Hepatic stellate cell (primary cell): ENCODE results near the gene ALG14.
"Not testable (repeated sequence)": the region's sequence is repeated elsewhere in the genome, so short reads cannot be mapped to it uniquely, and the experiment has no call there.

Experiments
- DNase-seq: peaks from one replicate; pipeline ENCODE4 v3.0.0; 2011; ENCODE audit warnings: low spot score

ALG14 gene

GRCh38 chr1:95086949-95087533, 14.3 kb upstream of the ALG14 start:
- DNase-seq = peak; percentile 76

GRCh38 chr1:95085376-95085775, 12.6 kb upstream of the ALG14 start:
- DNase-seq = no peak

DNA sequence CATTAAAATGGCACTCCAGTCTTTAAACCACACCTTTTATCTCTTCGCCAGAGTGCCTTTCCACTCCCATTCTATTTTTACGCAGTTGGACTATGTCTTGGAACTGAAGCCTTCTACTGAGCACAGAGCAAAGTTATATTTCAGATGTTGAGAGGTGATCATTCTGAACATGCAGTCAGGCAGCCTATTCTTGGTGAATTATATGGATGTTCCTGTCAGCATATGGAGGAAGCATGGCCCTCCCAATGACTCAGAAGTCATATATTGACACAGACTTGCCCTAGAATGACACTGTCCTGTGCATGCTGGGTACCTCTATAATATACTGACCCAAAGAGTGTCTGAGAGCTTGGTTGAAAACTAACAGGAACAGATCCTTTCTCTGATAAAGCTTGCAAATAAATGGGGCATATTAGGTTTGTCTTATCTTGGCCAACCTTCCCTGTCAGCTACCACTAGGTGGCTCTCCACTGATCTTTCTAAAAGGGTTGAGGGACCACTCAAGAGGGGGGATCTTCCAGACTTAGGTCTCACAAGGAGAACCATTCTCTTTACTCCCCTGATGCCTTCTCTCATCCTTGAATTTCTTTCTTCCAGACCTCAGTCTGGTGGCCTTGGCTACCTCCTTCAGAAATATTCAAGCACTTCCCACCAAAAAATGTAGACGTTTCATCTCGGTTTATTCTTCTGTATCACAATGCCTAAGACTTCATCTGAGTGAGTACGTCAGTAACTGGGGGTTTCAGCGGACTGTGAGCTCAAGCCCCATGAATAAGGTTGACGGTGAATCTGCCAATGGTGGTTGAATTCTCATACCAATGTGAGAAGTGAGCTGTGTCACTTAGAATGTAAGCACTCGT, 11.8 kb upstream of the ALG14 start:
- no peak for DNase-seq

DNA sequence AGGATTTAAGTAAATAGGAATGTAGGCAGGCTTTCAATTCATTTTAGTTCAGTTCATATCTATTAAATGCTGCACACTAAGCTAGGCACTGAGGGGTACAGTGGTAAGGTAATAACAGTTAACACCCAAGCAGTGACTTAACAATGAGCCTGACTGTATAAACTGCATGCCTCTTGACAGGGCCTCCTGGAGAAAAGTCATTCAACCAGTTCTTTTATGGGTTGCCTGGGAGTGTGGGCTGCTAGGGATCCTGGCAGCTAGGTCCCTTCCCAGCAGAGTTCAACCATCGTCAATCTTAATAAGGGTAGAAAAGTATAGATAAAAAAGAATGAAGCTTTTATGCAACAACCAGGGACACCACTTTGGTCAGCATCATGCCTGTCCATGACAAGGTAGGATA, 8.1 kb upstream of the ALG14 start:
- no peak for DNase-seq

DNA sequence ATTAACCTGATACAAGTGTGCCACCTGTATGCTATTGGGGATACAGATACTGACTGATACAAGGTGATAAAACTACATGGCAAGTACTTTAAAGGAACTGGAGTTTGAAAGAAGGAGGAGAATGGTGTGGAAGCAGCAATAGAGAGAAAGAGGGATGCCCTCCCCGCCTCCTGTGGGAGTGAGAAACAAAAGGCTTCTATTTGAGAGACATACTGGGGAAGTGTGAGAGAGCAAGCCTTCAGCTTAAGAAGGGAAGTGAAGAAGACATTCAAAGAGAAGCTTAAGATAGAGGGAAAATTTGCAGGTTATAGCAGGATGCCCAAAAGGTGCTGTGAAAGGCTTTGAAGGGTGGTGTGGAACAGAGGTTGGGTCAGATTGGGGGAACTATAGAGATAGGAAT, 7.7 kb upstream of the ALG14 start:
- no peak for DNase-seq

- DNase-seq = no peak
Measured at GRCh38 chr1:95076034-95076433, 3.3 kb upstream of the ALG14 start.

DNA sequence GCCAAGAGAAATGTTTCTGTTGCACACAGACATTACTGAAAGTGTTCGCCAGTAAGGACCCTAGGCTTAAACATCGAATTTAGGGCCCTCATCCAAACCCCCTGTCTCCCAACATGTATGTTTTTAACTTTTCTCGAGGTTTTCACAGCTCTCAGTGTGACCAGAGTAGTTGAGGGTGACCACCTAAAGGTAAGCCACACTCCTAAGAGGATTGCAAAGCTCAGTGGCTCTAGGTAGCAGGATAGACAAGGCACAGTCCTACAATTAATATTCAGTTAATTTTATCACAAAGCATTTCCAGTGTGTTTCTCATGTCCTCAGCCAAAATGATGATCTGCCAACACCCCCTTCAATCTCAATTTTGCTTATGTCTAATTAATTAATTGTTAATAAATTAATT, 695 bp upstream of the ALG14 start:
- DNase-seq = no peak

DNA sequence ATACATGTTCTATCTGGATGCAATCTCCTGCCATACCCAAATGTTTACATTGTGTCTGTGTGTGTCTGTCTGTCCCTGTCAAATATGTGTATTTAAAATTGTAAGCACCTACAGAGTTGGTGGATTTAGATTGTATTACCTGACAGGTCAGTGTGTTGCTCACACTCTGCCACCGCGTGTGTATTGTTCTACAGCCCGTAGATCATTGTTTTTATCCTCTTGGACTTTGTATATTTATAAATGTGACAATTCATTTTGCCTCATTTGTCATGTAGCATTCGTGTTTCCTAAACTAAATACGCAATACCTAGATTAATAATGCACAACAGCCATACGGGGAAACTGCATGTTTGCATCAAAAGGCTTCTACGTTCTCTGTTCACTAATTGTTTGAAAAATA, 634 bp downstream of the ALG14 start:
- no peak for DNase-seq

DNA sequence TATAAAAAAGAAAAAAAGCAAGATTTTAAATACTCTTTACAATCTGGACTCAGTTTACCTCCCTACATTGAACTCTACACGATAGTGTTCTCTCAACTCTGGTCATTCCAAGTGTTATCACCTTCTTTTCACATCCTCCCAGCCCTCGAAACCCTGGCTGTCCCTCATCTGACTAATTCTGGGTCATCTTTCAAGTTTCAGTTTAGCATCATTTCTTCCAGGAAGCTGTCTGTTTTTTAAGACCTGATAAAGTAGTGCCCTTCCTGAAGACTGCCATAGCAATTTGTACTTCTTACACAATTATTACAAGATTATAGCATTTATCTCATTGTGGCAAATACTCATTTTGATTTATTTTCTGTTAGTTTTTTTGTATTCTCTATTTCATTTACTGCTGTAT, 1.2 kb downstream of the ALG14 start:
- no peak for DNase-seq

DNA sequence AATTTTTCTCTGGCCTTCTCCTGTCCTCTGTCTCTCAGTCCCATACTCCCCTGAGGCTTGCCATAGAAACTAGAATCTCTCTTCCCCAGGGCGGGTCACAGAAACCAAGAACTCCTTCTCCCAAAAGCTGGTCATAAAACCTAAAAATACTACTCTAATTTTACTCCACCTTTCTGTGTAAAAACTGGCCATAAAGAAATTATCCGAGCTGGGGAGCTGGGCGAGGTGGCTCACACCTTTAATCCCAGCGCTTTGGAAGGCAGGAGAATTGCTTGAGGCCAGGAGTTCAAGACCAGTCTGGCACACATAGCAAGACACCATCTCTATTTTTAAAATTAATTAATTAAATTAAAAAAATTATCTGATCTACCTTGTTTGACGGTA, 3.0 kb downstream of the ALG14 start:
- no peak for DNase-seq

- DNase-seq = no peak
Measured at GRCh38 chr1:95068956-95069709, 3.6 kb downstream of the ALG14 start.

DNA sequence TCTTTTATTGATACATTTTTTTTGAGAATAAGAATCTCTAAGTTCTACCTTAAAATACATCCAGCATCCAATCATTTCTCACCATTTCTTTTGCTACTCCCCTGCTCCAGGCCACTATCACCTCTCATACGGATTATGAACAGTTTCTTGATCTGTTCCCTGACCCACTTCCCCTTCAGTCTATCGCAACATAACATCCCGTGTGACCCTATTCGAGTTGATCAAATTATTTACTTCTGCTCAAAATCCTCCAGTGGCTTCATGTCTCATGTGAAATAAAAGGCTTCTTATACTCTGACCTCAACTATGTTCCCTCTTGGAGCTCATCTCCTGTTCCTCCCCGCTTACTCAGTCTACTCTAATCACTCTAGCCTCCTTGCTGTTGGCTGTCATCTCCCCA, 5.2 kb downstream of the ALG14 start:
- no peak for DNase-seq

- DNase-seq = no peak
Measured at GRCh38 chr1:95067062-95067461, 5.7 kb downstream of the ALG14 start.

DNA sequence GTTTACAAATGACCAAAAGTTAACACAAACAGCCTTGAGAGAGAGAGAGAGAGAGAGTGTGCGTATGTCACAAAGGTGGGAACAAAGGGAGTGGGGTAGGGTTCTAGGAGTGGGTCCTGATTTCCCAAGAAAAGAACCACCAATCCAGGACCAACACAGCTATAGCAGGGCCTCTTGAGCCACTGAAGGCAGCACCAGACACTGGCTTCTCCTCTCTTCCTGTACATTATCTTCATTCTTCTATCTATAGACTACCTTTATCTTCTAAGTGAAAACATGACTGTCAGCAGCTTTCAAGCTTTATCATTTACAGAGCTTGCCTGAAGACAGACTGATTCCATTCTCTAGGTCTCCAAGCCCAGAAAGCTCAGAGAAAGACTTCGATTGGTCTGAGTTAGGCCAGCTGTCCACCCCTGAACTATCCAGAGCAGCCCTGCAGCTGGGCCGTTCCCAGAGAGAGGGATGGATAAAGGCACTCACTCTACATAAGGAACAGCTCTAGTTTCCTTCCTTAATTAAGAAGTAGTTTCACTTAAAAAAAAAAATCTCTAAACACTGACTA, 11.2 kb downstream of the ALG14 start:
- DNase-seq = no peak

DNA sequence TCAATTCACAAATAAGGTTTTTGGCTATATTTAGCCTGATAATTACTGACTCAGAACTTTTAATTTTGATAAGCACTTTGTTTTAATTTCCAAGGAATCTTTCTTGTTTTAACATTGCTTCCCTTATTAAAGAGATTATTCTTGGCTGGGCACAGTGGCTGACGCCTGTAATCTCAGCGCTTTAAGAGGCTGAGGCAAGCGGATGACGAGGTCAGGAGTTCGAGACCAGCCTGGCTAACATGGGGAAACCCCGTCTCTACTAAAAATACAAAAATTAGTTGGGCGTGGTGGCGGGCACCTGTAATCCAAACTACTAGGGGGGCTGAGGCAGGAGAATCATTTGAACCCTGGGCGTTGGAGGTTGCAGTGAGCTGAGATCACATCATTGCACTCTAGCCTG, 13.8 kb downstream of the ALG14 start:
- DNase-seq = no peak

- no peak for DNase-seq
Measured at GRCh38 chr1:95057351-95057750, 15.4 kb downstream of the ALG14 start.

DNA sequence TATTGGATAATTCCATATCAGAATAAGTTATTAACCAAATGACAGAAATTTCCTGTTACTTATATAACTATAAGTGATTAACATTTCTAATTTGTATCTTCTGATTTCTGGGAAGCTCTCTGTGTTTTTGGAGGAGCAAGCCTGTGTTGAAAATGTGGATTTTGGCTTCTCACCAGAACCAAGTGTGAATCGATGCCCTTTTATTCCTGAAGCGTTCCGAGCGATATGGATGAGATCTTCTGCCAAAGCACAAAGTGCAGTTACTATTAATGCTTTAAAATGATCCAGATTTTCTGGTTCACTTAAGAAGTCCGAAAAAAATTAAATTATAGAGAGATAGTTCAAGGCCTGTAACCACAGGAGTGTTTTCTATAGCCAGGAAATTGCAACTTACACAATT, 22.8 kb downstream of the ALG14 start:
- DNase-seq = no peak

GRCh38 chr1:95048317-95048716, 24.4 kb downstream of the ALG14 start:
- no peak for DNase-seq

GRCh38 chr1:95047624-95048023, 25.1 kb downstream of the ALG14 start:
- DNase-seq = not testable (repeated sequence)

GRCh38 chr1:95046359-95046758, 26.4 kb downstream of the ALG14 start:
- DNase-seq = no peak

DNA sequence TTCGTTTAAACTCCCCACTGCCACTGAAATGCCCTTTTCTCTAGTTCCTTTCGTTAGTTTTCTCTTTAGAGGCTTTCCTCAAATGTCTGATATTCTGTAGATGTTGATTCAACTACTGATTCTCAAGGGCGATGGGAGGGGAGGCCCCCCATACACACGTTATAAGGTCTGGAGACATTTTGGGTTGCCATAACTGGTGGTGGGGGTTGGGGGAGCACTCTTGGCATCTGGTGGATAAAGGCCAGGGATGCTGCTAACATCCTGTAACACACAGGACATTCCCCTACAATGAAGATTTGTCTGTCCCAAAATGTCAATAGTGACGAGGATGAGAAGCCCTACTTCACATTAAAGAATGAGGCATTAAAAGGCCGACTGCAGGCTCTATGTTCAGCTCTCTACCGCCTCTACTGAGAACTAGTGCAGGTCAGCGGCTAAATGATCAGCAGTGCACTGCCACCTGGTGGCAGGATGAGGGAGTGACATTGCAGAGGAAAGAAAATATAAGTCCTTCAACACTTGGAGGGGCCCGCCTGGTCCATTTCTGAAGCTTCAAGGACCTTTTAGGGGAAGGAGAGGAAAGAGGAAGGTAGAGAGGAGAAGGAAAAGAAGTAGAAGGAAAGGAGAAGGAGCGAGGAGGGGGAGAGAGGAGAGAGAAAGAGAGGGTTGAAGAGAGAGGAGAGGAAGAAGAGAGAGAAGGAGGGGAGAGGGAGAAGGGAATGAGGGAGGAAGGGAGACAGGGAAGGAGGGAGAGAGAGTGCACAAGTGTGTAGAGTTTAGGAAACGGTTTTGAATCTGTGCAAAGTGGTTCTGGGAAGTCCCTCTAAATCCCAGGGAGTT, 29.4 kb downstream of the ALG14 start:
- DNase-seq = peak; percentile 59

GRCh38 chr1:95042286-95042685, 30.5 kb downstream of the ALG14 start:
- DNase-seq = no peak
